Testis (tissue), 5 donors: ENCODE data around the gene UFSP2. TPM values are rescaled to one million over a fixed set of nuclear protein-coding genes. Genes with fewer than 3 reads are reported as not detected.

ENCODE experiments used
- DNase-seq: peaks from one replicate; pipeline ENCODE4 v3.0.0-alpha.2; 2019
- H3K27ac ChIP-seq, 2 donors: fragments of 200-600 bp; sonication (generic); one replicate each; pipeline ENCODE4 v1.5.1; 2019
- H3K27me3 ChIP-seq: fragments of 200-600 bp; sonication (generic); one replicate; pipeline ENCODE4 v1.5.1; 2019
- H3K36me3 ChIP-seq: fragments of 200-600 bp; sonication (generic); one replicate; pipeline ENCODE4 v1.5.1; 2017; ENCODE audit warnings: low read depth; ENCODE audit errors: missing control alignments
- H3K4me1 ChIP-seq: fragments of 200-600 bp; sonication (generic); one replicate; pipeline ENCODE4 v1.5.1; 2019
- H3K4me3 ChIP-seq, 2 donors: fragments of 200-600 bp; sonication (generic); one replicate each; pipeline ENCODE4 v1.5.1; 2017 to 2019
- H3K9me3 ChIP-seq: fragments of 200-600 bp; sonication (generic); one replicate; pipeline ENCODE4 v1.5.1; 2017
- CTCF ChIP-seq, 3 experiments: fragments of 450-650 bp in 2 of 3; fragments of 200-600 bp in 1 of 3; sonication (generic) in 1 of 3; IDR thresholded peaks; one replicate each; pipeline ENCODE4 v1.5.1; 2016 to 2019; ENCODE audit warnings: antibody characterized with exemption in 3 of 3, mild to moderate bottlenecking in 2 of 3, moderate library complexity in 1 of 3
- POLR2A ChIP-seq: fragments of 450-650 bp; IDR thresholded peaks from one replicate; pipeline ENCODE4 v1.6.1; 2017; ENCODE audit warnings: antibody characterized with exemption, mild to moderate bottlenecking, moderate library complexity
- WGBS, 2 donors: methylation state at CpG; one replicate each; pipeline ENCODE4 v1.1.5; 2018; 5-methylcytosine and 5-hydroxymethylcytosine counted together
- intact Hi-C: fragments of 100-400 bp; cut with DNase I; formaldehyde crosslinking; loops from one replicate; pipeline ENCODE4 v1.15.1; 2023; ENCODE audit warnings: low total_unique reads
- long read RNA-seq, 2 donors: transcript quantifications; one replicate each; lab custom pipeline, GENCODE V29; 2026
- polyA plus RNA-seq: library from polyadenylated mRNA; stranded (reverse); fragments of 350-450 nt; fragmentation: Illumina TruSeq; extraction: RNeasy Lipid Tissue Mini Kit (QIAGEN cat#74804); gene quantifications from one replicate; pipeline ENCODE4 v1.2.3, GENCODE V29; 2014; ENCODE audit warnings: low read depth, low replicate concordance; ENCODE audit not compliant: insufficient read depth
- total RNA-seq, 2 donors: library from RNA; depleted of rRNA; stranded (reverse); fragments of >200 nt; gene quantifications; one replicate each; pipeline ENCODE4 v1.2.3, GENCODE V29; 2016

Gene UFSP2, protein sequence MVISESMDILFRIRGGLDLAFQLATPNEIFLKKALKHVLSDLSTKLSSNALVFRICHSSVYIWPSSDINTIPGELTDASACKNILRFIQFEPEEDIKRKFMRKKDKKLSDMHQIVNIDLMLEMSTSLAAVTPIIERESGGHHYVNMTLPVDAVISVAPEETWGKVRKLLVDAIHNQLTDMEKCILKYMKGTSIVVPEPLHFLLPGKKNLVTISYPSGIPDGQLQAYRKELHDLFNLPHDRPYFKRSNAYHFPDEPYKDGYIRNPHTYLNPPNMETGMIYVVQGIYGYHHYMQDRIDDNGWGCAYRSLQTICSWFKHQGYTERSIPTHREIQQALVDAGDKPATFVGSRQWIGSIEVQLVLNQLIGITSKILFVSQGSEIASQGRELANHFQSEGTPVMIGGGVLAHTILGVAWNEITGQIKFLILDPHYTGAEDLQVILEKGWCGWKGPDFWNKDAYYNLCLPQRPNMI
- total RNA-seq, result 10 to 100 TPM; 64.1 to 73.0 TPM
- polyA plus RNA-seq, result 71.3 TPM
- long read RNA-seq, donor 1, transcript UFSP2-201 (12 exons, 1,630 nt), result major isoform, 14 of 31 reads
- long read RNA-seq, donor 1, partial matches to known transcripts, result 16 of 31 reads
- long read RNA-seq, donor 1, other reads (novel, unspliced or antisense), result 0 of 31 reads
- long read RNA-seq, donor 2, transcript UFSP2-201 (12 exons, 1,630 nt), result major isoform, 12 of 23 reads
- long read RNA-seq, donor 2, partial matches to known transcripts, result 10 of 23 reads
- long read RNA-seq, donor 2, other reads (novel, unspliced or antisense), result 0 of 23 reads

GRCh38 chr4:185425647-185426352, at the start of gene UFSP2:
Gene UFSP2 (minus strand): TSS chr4:185425964. CDS start chr4:185425868, 96 bp downstream.
- H3K9me3 ChIP-seq, result no peaks in the 10 kb centered on the region
- WGBS, 2 donors, result 0 to 1% methylated on average over 15 to 58 of the region's 66 CpGs
- H3K36me3 ChIP-seq, result no peaks in the 10 kb centered on the region
- H3K4me1 ChIP-seq, result peaks cover 30% of the 10 kb centered on the region
- peak within 1 kb of the TSS; percentile 97 to 99 for H3K27ac ChIP-seq
- H3K4me3 ChIP-seq, result peak within 1 kb of the TSS; percentile 88 to 93
- peak in 1 of 3 experiments; percentile 9 for TF ChIP-seq CTCF (IDR thresholded peaks at IDR 0.05)
- peak; percentile 61 for TF ChIP-seq POLR2A
- peak; percentile 92 for DNase-seq
- intact Hi-C loops, result no loop called here
- H3K27me3 ChIP-seq, result no peaks in the 10 kb centered on the region

DNA sequence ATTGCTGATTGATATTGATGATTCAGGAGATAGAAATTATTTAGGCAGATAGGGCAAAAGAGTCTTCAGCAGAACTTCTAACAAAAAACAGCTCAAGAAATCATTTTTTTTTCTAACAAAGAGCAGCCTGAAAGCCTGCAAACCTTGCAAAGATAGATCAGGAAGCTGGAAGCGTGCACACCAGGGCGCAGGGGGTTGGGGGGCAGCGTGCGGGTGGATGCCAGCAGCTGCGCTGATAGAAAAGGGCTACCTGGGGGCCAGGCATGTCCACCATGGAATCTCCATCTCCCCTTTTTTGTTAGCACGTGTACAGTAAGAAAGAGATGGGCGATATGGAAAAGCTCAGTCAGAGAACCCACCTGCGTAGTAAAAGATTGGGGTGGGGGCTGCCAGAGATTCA, 47.5 kb upstream of the UFSP2 start:
- no peak for DNase-seq
- TF ChIP-seq CTCF (IDR thresholded peaks at IDR 0.05) (no peak), POLR2A (no peak)
- Histone ChIP-seq H3K4me3 (no peak overlapping the region), H3K27me3 (no peaks in the 10 kb centered on the region), H3K27ac (no peak overlapping the region), H3K4me1 (no peaks in the 10 kb centered on the region), H3K9me3 (no peaks in the 10 kb centered on the region), H3K36me3 (no peaks in the 10 kb centered on the region)
- intact Hi-C loops, result loop anchor here (10.0 kb wide), 1 partner anchor 122 kb away; no protein-coding TSS in a partner anchor
- 71 to 87% methylated on average over 8 of the region's 8 CpGs for WGBS, 2 donors

DNA sequence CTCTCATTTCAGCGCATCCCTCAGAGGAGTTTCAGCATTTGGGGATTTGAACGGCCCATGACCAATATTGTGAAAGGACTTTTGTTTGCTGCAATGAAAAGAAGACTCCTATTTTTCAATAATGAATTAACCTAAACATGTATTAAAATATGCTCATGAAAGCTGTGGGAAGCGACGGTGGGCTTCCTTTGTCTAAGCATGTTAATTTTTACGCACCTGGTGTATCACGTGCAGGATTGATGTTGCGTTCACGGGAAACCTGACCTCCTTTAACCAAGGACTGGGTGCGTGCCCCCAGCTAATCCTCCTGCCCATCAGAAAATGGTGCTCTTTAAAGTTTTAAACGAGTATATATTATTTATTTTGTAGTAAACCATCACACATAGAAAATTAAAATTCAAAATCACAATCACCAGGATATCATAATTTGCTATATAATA, 46.4 kb upstream of the UFSP2 start:
- DNase-seq, result no peak
- Histone ChIP-seq H3K27me3 (no peaks in the 10 kb centered on the region), H3K36me3 (no peaks in the 10 kb centered on the region), H3K4me3 (peak overlapping the region; percentile 82 to 93), H3K4me1 (no peaks in the 10 kb centered on the region), H3K27ac (peak overlapping the region; percentile 80 to 87), H3K9me3 (no peaks in the 10 kb centered on the region)
- 38 to 43% methylated on average over 10 of the region's 10 CpGs for WGBS, 2 donors
- intact Hi-C loops, result loop anchor here (10.0 kb wide), 1 partner anchor 123 kb away; no protein-coding TSS in a partner anchor
- TF ChIP-seq CTCF (IDR thresholded peaks at IDR 0.05), result no peak
- TF ChIP-seq POLR2A, result no peak

GRCh38 chr4:185471235-185472102, 45.7 kb upstream of the UFSP2 start, which contains the start of gene CCDC110:
Gene CCDC110 (minus strand): TSS chr4:185471733. CDS start chr4:185471683, 50 bp downstream.
- intact Hi-C loops, result loop anchor here (10.0 kb wide), 1 partner anchor 123 kb away; no protein-coding TSS in a partner anchor
- no peaks in the 10 kb centered on the region for H3K27me3 ChIP-seq
- H3K27ac ChIP-seq, result peak within 1 kb of the TSS; percentile 80 to 87
- H3K4me3 ChIP-seq, result peak within 1 kb of the TSS; percentile 82 to 93
- H3K9me3 ChIP-seq, result no peaks in the 10 kb centered on the region
- WGBS, 2 donors, result 0 to 1% methylated on average over 18 to 75 of the region's 93 CpGs
- DNase-seq, result peak; percentile 96
- no peaks in the 10 kb centered on the region for H3K4me1 ChIP-seq
- H3K36me3 ChIP-seq, result no peaks in the 10 kb centered on the region
- TF ChIP-seq CTCF (IDR thresholded peaks at IDR 0.05) (peak; percentile 61 to 77 (median 69)), POLR2A (no peak)
